Measurements from ENCODE around the gene SYNGR2.

The SYNGR2 gene

GRCh38 chr17:78146471-78146869, 21.9 kb upstream of the SYNGR2 start:
- H3K4me2 ChIP-seq (ENCODE audit: low read length, poor library complexity, severe bottlenecking): no peak overlapping the region
- H3K23ac ChIP-seq (ENCODE audit: low read length in 2 of 2): no peak overlapping the region
- H3K36me3 ChIP-seq (ENCODE audit: control insufficient read depth in 1 of 2, insufficient read depth in 2 of 2, low read depth in 1 of 2, low read length in 2 of 2): no peaks in the 10 kb centered on the region
- no peak overlapping the region for H3K4ac ChIP-seq (ENCODE audit: low read depth in 1 of 2, low read length in 2 of 2)
- H3K27me3 ChIP-seq (ENCODE audit: control insufficient read depth in 1 of 2, insufficient read depth in 1 of 2, low read length in 2 of 2): peaks cover 0 to 16% of the 10 kb centered on the region in 2 experiments
- H3K27ac ChIP-seq (ENCODE audit: low read length, poor library complexity, severe bottlenecking): no peak overlapping the region
- H3K14ac ChIP-seq (ENCODE audit: low read length in 2 of 2): no peak overlapping the region
- H4K8ac ChIP-seq (ENCODE audit: low read length): peak overlapping the region; percentile 40
- H3K9ac ChIP-seq (ENCODE audit: low read length): no peak overlapping the region
- peak overlapping the region in 1 of 2 experiments; percentile 15 for H2BK12ac ChIP-seq (ENCODE audit: low read length in 2 of 2)
- H2AFZ ChIP-seq (ENCODE audit: low read depth, low read length): no peak overlapping the region
- peak overlapping the region; percentile 54 for H4K91ac ChIP-seq (ENCODE audit: low read length)
- no peak overlapping the region for H3K4me3 ChIP-seq (ENCODE audit: insufficient read depth in 1 of 2, low read depth in 1 of 2, low read length in 2 of 2)
- no peak overlapping the region for H2BK5ac ChIP-seq (ENCODE audit: low read depth, low read length, poor library complexity, severe bottlenecking)
- DNase-seq: no peak
- WGBS: 93% methylated on average over 6 of the region's 7 CpGs
- H2AK5ac ChIP-seq (ENCODE audit: low read length, severe bottlenecking): no peak overlapping the region
- no peaks in the 10 kb centered on the region for H3K79me1 ChIP-seq (replicated peaks; ENCODE audit: low read length, poor library complexity, severe bottlenecking)
- peak overlapping the region; percentile 26 for H2BK15ac ChIP-seq (ENCODE audit: low read depth, poor library complexity, severe bottlenecking)
- H3K18ac ChIP-seq (ENCODE audit: low read depth in 1 of 2, low read length in 2 of 2): peak overlapping the region in 1 of 2 experiments; percentile 18
- H2BK120ac ChIP-seq (ENCODE audit: low read depth, low read length): no peak overlapping the region
- no peaks in the 10 kb centered on the region for H3K9me3 ChIP-seq (ENCODE audit: control insufficient read depth, low read length)
- H3K4me1 ChIP-seq (ENCODE audit: control insufficient read depth, insufficient read depth, low read depth, low read length): peaks cover 40% of the 10 kb centered on the region

DNA sequence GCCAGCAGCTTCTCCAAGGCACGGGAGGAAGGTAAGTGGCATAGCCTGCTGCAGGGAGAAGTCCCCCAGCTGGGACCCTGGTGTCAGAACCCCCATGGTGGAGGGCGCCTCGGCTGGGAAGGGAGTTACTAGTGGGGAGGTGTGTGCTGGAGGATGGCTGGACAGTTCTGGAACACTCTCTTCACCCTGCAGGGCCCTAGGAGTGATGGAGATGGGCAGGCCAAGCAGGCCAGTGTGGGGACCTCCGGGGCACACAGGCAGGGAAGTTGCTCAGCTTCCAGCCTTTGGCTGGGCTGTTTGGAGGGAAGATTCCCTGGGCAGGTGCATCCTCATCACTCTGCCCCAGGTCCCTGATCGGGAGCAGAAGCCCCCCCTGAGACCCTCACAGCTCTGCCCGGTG, 21.5 kb upstream of the SYNGR2 start:
- no peak overlapping the region for H2AFZ ChIP-seq (ENCODE audit: low read depth, low read length)
- H3K9me3 ChIP-seq (ENCODE audit: control insufficient read depth, low read length): no peaks in the 10 kb centered on the region
- no peak for DNase-seq
- no peak overlapping the region for H3K4me2 ChIP-seq (ENCODE audit: low read length, poor library complexity, severe bottlenecking)
- peak overlapping the region; percentile 40 for H4K8ac ChIP-seq (ENCODE audit: low read length)
- no peak overlapping the region for H2BK120ac ChIP-seq (ENCODE audit: low read depth, low read length)
- no peak overlapping the region for H3K4me3 ChIP-seq (ENCODE audit: insufficient read depth in 1 of 2, low read depth in 1 of 2, low read length in 2 of 2)
- no peak overlapping the region for H2BK12ac ChIP-seq (ENCODE audit: low read length in 2 of 2)
- no peak overlapping the region for H3K4ac ChIP-seq (ENCODE audit: low read depth in 1 of 2, low read length in 2 of 2)
- 88% methylated on average over 6 of the region's 6 CpGs for WGBS
- H2BK5ac ChIP-seq (ENCODE audit: low read depth, low read length, poor library complexity, severe bottlenecking): no peak overlapping the region
- H3K27me3 ChIP-seq (ENCODE audit: control insufficient read depth in 1 of 2, insufficient read depth in 1 of 2, low read length in 2 of 2): peaks cover 0 to 16% of the 10 kb centered on the region in 2 experiments
- no peak overlapping the region for H3K9ac ChIP-seq (ENCODE audit: low read length)
- H3K79me1 ChIP-seq (replicated peaks; ENCODE audit: low read length, poor library complexity, severe bottlenecking): no peaks in the 10 kb centered on the region
- no peaks in the 10 kb centered on the region for H3K36me3 ChIP-seq (ENCODE audit: control insufficient read depth in 1 of 2, insufficient read depth in 2 of 2, low read depth in 1 of 2, low read length in 2 of 2)
- no peak overlapping the region for H3K14ac ChIP-seq (ENCODE audit: low read length in 2 of 2)
- no peak overlapping the region for H2AK5ac ChIP-seq (ENCODE audit: low read length, severe bottlenecking)
- no peak overlapping the region for H3K27ac ChIP-seq (ENCODE audit: low read length, poor library complexity, severe bottlenecking)
- H3K4me1 ChIP-seq (ENCODE audit: control insufficient read depth, insufficient read depth, low read depth, low read length): peaks cover 39% of the 10 kb centered on the region
- peak overlapping the region; percentile 54 for H4K91ac ChIP-seq (ENCODE audit: low read length)
- H3K23ac ChIP-seq (ENCODE audit: low read length in 2 of 2): no peak overlapping the region
- H3K18ac ChIP-seq (ENCODE audit: low read depth in 1 of 2, low read length in 2 of 2): peak overlapping the region in 1 of 2 experiments; percentile 18
- H2BK15ac ChIP-seq (ENCODE audit: low read depth, poor library complexity, severe bottlenecking): peak overlapping the region; percentile 26

GRCh38 chr17:78147315-78147998, 20.9 kb upstream of the SYNGR2 start:
- H3K4me1 ChIP-seq (ENCODE audit: control insufficient read depth, insufficient read depth, low read depth, low read length): peaks cover 34% of the 10 kb centered on the region
- no peak overlapping the region for H3K18ac ChIP-seq (ENCODE audit: low read depth in 1 of 2, low read length in 2 of 2)
- no peak overlapping the region for H2BK12ac ChIP-seq (ENCODE audit: low read length in 2 of 2)
- DNase-seq: no peak
- no peak overlapping the region for H2BK5ac ChIP-seq (ENCODE audit: low read depth, low read length, poor library complexity, severe bottlenecking)
- no peak overlapping the region for H3K9ac ChIP-seq (ENCODE audit: low read length)
- no peak overlapping the region for H3K4me2 ChIP-seq (ENCODE audit: low read length, poor library complexity, severe bottlenecking)
- no peak overlapping the region for H4K8ac ChIP-seq (ENCODE audit: low read length)
- no peak overlapping the region for H3K27ac ChIP-seq (ENCODE audit: low read length, poor library complexity, severe bottlenecking)
- H2AFZ ChIP-seq (ENCODE audit: low read depth, low read length): no peak overlapping the region
- H4K91ac ChIP-seq (ENCODE audit: low read length): no peak overlapping the region
- no peak overlapping the region for H3K4ac ChIP-seq (ENCODE audit: low read depth in 1 of 2, low read length in 2 of 2)
- no peak overlapping the region for H3K4me3 ChIP-seq (ENCODE audit: insufficient read depth in 1 of 2, low read depth in 1 of 2, low read length in 2 of 2)
- H2BK15ac ChIP-seq (ENCODE audit: low read depth, poor library complexity, severe bottlenecking): peak overlapping the region; percentile 33
- H3K27me3 ChIP-seq (ENCODE audit: control insufficient read depth in 1 of 2, insufficient read depth in 1 of 2, low read length in 2 of 2): peaks cover 0 to 16% of the 10 kb centered on the region in 2 experiments
- no peaks in the 10 kb centered on the region for H3K79me1 ChIP-seq (replicated peaks; ENCODE audit: low read length, poor library complexity, severe bottlenecking)
- H3K36me3 ChIP-seq (ENCODE audit: control insufficient read depth in 1 of 2, insufficient read depth in 2 of 2, low read depth in 1 of 2, low read length in 2 of 2): no peaks in the 10 kb centered on the region
- H3K14ac ChIP-seq (ENCODE audit: low read length in 2 of 2): no peak overlapping the region
- H2AK5ac ChIP-seq (ENCODE audit: low read length, severe bottlenecking): no peak overlapping the region
- no peak overlapping the region for H2BK120ac ChIP-seq (ENCODE audit: low read depth, low read length)
- WGBS: 75% methylated on average over 8 of the region's 8 CpGs
- H3K9me3 ChIP-seq (ENCODE audit: control insufficient read depth, low read length): no peaks in the 10 kb centered on the region
- no peak overlapping the region for H3K23ac ChIP-seq (ENCODE audit: low read length in 2 of 2)

- H3K23ac ChIP-seq (ENCODE audit: low read length in 2 of 2): no peak overlapping the region
- H4K8ac ChIP-seq (ENCODE audit: low read length): no peak overlapping the region
Measured at GRCh38 chr17:78148286-78149016, 19.9 kb upstream of the SYNGR2 start.

More at GRCh38 chr17:78148286-78149016, 19.9 kb upstream of the SYNGR2 start:
- Histone ChIP-seq H3K4me1 (ENCODE audit: control insufficient read depth, insufficient read depth, low read depth, low read length) (peaks cover 31% of the 10 kb centered on the region), H3K27me3 (ENCODE audit: control insufficient read depth in 1 of 2, insufficient read depth in 1 of 2, low read length in 2 of 2) (peaks cover 0 to 16% of the 10 kb centered on the region in 2 experiments), H3K79me1 (replicated peaks; ENCODE audit: low read length, poor library complexity, severe bottlenecking) (no peaks in the 10 kb centered on the region), H2AFZ (ENCODE audit: low read depth, low read length) (no peak overlapping the region), H3K4ac (ENCODE audit: low read depth in 1 of 2, low read length in 2 of 2) (no peak overlapping the region), H3K18ac (ENCODE audit: low read depth in 1 of 2, low read length in 2 of 2) (no peak overlapping the region), H2BK5ac (ENCODE audit: low read depth, low read length, poor library complexity, severe bottlenecking) (no peak overlapping the region), H3K4me2 (ENCODE audit: low read length, poor library complexity, severe bottlenecking) (no peak overlapping the region), H2AK5ac (ENCODE audit: low read length, severe bottlenecking) (no peak overlapping the region), H3K27ac (ENCODE audit: low read length, poor library complexity, severe bottlenecking) (no peak overlapping the region), H3K4me3 (ENCODE audit: insufficient read depth in 1 of 2, low read depth in 1 of 2, low read length in 2 of 2) (no peak overlapping the region), H2BK120ac (ENCODE audit: low read depth, low read length) (no peak overlapping the region), H3K14ac (ENCODE audit: low read length in 2 of 2) (no peak overlapping the region), H3K9ac (ENCODE audit: low read length) (no peak overlapping the region), H2BK15ac (ENCODE audit: low read depth, poor library complexity, severe bottlenecking) (no peak overlapping the region), H3K36me3 (ENCODE audit: control insufficient read depth in 1 of 2, insufficient read depth in 2 of 2, low read depth in 1 of 2, low read length in 2 of 2) (no peaks in the 10 kb centered on the region), H2BK12ac (ENCODE audit: low read length in 2 of 2) (no peak overlapping the region), H3K9me3 (ENCODE audit: control insufficient read depth, low read length) (no peaks in the 10 kb centered on the region), H4K91ac (ENCODE audit: low read length) (peak overlapping the region; percentile 18)
- no peak for DNase-seq
- 81% methylated on average over 14 of the region's 14 CpGs for WGBS
